Kidney epithelial cell (primary cell): ENCODE results near the gene AZU1. TPM values are rescaled to one million over a fixed set of nuclear protein-coding genes. Genes with fewer than 3 reads are reported as not detected.
A peak's percentile ranks its signal among the peaks of the same experiment; 100 is the strongest.

Source experiments
- DNase-seq: peaks from one replicate; pipeline ENCODE4 v3.0.0-alpha.2; 2010; ENCODE audit warnings: low read depth
- H3K27me3 ChIP-seq: 2 replicates; pipeline ENCODE4 v1.6.0; 2011; ENCODE audit warnings: low read length; ENCODE audit not compliant: control insufficient read depth, insufficient read depth
- H3K36me3 ChIP-seq: 2 replicates; pipeline ENCODE4 v1.5.1; 2011; ENCODE audit warnings: low read length; ENCODE audit not compliant: control insufficient read depth, insufficient read depth
- H3K4me3 ChIP-seq: 2 replicates; pipeline ENCODE4 v1.5.1; 2011; ENCODE audit warnings: low read depth, mild to moderate bottlenecking, control low read depth, low read length
- CTCF ChIP-seq: IDR thresholded peaks from 2 replicates; pipeline ENCODE4 v1.5.1; 2011; ENCODE audit warnings: mild to moderate bottlenecking, moderate library complexity, low read length, control low read depth, inconsistent platforms; ENCODE audit not compliant: insufficient read depth, poor library complexity, severe bottlenecking
- total RNA-seq: library from RNA; depleted of rRNA; stranded (reverse); fragments of >200 nt; gene quantifications from 2 replicates; pipeline ENCODE4 v1.2.3, GENCODE V29; 2015

The AZU1 gene
- total RNA-seq, 1 donor from 2014 or later: not detected

GRCh38 chr19:799076-799881, 28.4 kb upstream of the AZU1 start:
- no peak for DNase-seq

GRCh38 chr19:800360-801029, 27.1 kb upstream of the AZU1 start:
- H3K27me3 ChIP-seq: no peaks in the 10 kb centered on the region
- peaks cover 7% of the 10 kb centered on the region for H3K36me3 ChIP-seq
- TF ChIP-seq CTCF: no peak
- peak; percentile 25 for DNase-seq
- peak overlapping the region; percentile 19 for H3K4me3 ChIP-seq

More at GRCh38 chr19:799076-799881, 28.4 kb upstream of the AZU1 start:
- H3K4me3 ChIP-seq: peak overlapping the region; percentile 89
- no peaks in the 10 kb centered on the region for H3K27me3 ChIP-seq
- peak; percentile 10 for TF ChIP-seq CTCF
- peaks cover 6% of the 10 kb centered on the region for H3K36me3 ChIP-seq

GRCh38 chr19:801030-801860, 26.4 kb upstream of the AZU1 start:
- Histone ChIP-seq H3K36me3 (peaks cover 7% of the 10 kb centered on the region), H3K4me3 (peak overlapping the region; percentile 19), H3K27me3 (no peaks in the 10 kb centered on the region)
- DNase-seq: no peak
- TF ChIP-seq CTCF: no peak

GRCh38 chr19:801861-802497, 25.7 kb upstream of the AZU1 start:
- Histone ChIP-seq H3K4me3 (peak overlapping the region; percentile 19), H3K36me3 (peaks cover 9% of the 10 kb centered on the region), H3K27me3 (no peaks in the 10 kb centered on the region)
- no peak for TF ChIP-seq CTCF
- no peak for DNase-seq

GRCh38 chr19:802498-803098, 25.0 kb upstream of the AZU1 start:
- Histone ChIP-seq H3K36me3 (peaks cover 10% of the 10 kb centered on the region), H3K4me3 (peak overlapping the region; percentile 19)
- no peak for TF ChIP-seq CTCF

More at GRCh38 chr19:802498-803098, 25.0 kb upstream of the AZU1 start:
- no peak for DNase-seq
- H3K27me3 ChIP-seq: no peaks in the 10 kb centered on the region
